ENCODE results near the gene SLC6A8.
"Not testable (repeated sequence)": the region's sequence is repeated elsewhere in the genome, so short reads cannot be mapped to it uniquely, and the experiment has no call there.

SLC6A8 gene

GRCh38 chrX:153709726-153710674 lies 22.3 kb downstream of the SLC6A8 start:
- no peak for DNase-seq

- no peak for DNase-seq
Measured at GRCh38 chrX:153714256-153714655, 26.5 kb downstream of the SLC6A8 start.

GRCh38 chrX:153717445-153717844 lies 29.7 kb downstream of the SLC6A8 start:
- no peak for DNase-seq

- no peak for DNase-seq
Measured at GRCh38 chrX:153719238-153719637, 31.5 kb downstream of the SLC6A8 start.

DNA sequence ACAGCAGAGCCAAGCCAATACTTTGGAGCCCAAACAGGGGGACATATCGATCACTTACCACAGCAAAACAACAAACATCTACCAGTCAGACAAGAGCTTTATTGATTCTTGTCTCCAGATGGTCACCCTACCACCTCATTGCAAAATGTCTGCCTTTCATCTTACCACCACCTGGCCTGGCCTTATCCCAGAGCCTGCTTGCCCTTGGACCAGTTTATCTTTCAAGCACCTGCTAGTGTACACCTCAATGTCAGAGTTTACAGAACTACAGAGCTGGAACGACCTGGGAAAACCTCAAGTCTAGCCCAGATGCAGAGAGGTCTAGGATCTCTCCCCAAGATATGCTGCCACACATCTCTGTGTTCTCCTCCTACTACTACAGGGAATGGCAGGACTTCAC lies 32.0 kb downstream of the SLC6A8 start:
- no peak for DNase-seq

DNA sequence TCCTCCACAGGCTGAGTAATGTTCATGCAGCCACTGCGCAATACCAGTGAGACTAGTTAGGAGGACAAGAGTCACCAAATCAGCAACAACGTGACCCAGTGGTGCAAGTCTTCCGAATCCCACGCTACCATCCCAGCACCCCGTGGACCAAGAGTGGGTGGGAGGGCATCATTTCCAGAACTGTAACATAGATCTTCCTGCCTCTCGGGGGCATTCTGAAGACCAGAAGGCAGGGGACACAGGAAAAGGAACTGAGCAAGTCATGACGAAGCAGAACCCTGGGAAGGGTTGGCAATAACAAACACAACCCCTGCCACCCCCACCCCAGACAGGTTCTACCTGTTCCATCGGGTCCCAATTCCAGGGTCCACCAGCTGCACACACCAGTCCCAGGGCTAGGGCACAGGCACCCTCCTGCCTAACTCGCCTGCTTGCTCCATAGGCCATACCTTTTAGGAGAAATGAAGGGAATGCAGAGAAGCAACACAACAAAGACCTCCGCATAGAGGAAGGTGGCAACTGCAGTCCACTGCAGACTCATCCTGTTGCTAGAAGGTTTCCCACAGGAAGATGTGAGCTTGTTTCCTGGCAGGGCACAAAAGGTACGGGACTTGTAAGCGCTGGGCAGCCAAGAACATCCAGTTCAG lies 35.1 kb downstream of the SLC6A8 start:
- no peak for DNase-seq

DNA sequence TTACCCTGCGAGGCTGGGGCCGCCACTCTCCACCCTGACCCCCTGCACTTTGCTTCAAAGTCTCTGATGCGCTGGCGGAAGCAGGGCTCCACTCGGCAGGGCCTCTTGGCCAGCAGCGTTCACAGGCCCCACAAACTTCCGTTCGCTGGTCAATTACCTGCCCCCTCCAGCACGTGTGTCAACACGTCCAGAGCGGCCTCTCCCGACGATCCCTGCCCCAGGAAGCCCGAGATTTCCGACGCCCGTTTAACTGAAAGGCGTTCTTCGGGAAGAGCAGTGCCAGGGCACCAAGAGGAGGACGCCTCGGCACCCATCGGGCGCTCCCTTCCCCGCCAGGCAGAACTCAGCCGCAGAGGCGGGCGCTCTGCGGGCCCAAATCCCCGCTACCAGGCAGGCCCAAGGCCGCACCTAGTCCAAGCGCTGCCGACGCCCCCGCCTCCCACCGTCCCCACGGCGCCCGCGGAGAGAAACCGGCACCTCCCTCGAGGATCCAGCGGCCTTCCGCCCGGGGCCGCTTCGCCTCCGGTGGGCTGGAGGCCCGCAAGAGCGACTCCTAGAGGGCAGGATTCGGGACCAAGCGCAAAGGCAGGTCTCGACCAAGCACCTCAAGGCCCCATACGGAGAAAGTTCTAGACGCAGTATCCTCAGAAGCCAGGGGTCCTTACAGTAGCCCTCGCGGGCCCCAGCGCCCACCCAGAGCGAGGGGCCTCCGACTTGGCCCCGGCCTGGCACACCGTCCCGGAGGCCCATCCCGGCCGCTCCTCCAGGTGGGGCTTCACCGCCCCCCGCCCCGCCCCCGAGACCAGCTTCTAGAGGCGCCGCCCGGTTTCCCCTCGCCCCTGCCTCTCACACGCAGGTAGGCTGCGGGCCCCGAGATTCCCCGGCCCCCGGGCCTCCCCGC lies 35.9 kb downstream of the SLC6A8 start:
- peak; percentile 70 for DNase-seq

DNA sequence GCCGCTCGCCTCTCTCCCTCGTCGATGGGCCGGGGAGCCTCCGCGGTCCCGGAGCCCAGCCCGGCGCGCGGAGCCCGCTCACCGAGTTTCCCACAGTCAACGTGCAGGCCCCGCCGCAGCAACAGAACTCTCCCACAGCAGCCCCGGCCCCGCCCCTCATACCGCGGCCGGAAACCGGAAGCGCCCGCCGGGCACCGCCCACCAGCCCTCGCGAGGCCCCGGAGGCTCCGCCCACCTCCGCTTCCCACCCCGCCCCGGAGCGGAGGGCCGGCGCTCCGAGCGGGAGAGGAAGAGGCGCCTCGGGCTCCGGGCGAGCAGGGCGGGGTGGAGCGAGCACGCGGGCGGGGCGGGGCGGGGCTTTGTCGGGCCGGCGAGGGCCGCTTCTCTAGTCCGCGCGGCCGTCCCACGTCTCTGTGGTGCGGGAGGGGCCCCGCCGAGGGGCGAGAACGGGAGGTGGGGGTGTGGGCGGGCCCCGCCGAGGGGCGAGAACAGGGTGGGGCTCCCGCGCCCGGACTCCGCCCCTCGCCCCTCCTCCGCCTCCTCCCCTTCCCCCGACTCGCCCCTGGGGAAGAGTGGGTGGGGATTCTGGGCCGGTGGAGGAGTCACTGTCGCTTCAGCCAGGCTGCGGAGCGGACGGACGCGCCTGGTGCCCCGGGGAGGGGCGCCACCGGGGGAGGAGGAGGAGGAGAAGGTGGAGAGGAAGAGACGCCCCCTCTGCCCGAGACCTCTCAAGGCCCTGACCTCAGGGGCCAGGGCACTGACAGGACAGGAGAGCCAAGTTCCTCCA lies 36.7 kb downstream of the SLC6A8 start, which contains the start of the genes ABCD1 and BCAP31:
Gene ABCD1, plus strand, starts transcription at position 605 of the 787 bp plus-strand sequence. CDS start 411 bp downstream, outside the sequence.
Gene BCAP31, minus strand, starts transcription at position 136 of the 787 bp plus-strand sequence. CDS start 1,143 bp downstream, outside the sequence.
- DNase-seq: peak; percentile 96

DNA sequence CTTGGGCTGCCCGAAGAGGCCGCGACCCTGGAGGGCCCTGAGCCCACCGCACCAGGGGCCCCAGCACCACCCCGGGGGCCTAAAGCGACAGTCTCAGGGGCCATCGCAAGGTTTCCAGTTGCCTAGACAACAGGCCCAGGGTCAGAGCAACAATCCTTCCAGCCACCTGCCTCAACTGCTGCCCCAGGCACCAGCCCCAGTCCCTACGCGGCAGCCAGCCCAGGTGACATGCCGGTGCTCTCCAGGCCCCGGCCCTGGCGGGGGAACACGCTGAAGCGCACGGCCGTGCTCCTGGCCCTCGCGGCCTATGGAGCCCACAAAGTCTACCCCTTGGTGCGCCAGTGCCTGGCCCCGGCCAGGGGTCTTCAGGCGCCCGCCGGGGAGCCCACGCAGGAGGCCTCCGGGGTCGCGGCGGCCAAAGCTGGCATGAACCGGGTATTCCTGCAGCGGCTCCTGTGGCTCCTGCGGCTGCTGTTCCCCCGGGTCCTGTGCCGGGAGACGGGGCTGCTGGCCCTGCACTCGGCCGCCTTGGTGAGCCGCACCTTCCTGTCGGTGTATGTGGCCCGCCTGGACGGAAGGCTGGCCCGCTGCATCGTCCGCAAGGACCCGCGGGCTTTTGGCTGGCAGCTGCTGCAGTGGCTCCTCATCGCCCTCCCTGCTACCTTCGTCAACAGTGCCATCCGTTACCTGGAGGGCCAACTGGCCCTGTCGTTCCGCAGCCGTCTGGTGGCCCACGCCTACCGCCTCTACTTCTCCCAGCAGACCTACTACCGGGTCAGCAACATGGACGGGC lies 37.5 kb downstream of the SLC6A8 start:
- DNase-seq: peak; percentile 45

DNA sequence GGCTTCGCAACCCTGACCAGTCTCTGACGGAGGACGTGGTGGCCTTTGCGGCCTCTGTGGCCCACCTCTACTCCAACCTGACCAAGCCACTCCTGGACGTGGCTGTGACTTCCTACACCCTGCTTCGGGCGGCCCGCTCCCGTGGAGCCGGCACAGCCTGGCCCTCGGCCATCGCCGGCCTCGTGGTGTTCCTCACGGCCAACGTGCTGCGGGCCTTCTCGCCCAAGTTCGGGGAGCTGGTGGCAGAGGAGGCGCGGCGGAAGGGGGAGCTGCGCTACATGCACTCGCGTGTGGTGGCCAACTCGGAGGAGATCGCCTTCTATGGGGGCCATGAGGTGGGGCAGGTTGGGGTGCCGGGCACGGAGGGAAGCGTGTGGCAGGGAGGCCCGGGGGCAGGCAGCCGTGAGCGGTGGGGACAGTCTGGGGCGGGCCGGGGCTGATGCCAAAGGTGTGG lies 38.1 kb downstream of the SLC6A8 start:
- DNase-seq: no peak

DNA sequence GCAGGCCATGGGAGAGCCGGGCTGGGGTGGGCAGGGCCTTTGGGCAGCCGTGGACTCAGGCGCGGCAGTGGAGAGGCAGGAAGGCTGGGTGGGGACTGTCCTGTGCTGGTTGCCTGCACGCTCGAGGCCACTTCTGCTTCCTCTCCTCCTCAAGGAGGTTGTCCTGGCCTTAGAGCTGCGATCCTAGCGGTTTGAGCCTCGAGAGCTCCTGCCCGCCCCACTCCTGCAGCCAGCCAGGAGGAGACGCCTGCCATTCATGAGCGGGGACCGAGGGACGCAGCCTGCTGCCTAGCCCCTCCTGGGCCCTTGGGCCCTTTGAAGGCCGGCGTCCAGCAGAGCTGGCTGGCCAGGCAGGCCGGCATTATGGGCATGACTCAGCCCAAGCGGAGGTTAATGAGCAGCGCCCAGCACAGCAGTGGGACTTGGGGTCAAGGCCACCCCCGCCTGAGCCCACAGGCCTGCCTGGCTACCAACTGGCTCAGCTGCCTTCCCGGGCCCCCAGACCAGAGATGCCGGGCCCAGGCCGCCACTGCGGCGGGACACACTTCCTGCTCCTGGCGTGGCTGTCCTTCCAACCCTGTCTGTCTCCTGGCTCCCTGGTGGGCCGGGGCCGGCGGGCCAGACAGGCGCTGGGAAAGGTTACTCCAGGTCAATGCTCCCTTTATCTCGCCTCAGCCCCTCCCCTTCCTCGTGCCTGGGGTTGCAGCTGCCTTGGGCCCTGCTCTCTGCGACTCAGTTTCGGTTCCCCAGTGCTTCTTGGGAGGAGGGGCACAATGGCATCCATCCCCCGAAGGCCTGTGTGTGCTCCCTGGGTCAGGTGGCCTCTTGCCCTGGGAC lies 38.8 kb downstream of the SLC6A8 start:
- peak; percentile 65 for DNase-seq

GRCh38 chrX:153727123-153727931 lies 39.6 kb downstream of the SLC6A8 start:
- no peak for DNase-seq

DNA sequence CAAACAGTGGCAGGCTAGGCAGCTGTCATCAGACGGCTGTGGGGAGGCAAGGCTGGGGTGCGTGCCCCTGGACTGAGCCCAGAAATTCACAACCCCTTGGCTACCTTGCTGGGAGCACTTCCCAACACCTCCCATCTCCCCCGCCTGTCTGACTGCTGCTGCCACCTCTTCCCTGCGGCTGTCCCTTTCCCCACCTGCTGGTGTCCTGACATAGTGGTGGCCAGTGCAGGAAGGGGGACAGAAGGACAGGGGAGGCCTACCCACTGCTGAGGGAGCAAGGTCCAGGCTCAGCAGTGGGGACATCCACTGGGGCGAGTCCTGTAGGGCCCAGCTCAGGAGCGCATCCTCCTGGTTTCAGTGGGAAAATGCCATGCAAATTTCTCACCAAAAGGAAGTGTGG lies 40.4 kb downstream of the SLC6A8 start:
- no peak for DNase-seq

GRCh38 chrX:153728951-153729631 lies 41.4 kb downstream of the SLC6A8 start:
- no peak for DNase-seq

- DNase-seq: not testable (repeated sequence)
Measured at GRCh38 chrX:153730115-153730514, 42.4 kb downstream of the SLC6A8 start.

DNA sequence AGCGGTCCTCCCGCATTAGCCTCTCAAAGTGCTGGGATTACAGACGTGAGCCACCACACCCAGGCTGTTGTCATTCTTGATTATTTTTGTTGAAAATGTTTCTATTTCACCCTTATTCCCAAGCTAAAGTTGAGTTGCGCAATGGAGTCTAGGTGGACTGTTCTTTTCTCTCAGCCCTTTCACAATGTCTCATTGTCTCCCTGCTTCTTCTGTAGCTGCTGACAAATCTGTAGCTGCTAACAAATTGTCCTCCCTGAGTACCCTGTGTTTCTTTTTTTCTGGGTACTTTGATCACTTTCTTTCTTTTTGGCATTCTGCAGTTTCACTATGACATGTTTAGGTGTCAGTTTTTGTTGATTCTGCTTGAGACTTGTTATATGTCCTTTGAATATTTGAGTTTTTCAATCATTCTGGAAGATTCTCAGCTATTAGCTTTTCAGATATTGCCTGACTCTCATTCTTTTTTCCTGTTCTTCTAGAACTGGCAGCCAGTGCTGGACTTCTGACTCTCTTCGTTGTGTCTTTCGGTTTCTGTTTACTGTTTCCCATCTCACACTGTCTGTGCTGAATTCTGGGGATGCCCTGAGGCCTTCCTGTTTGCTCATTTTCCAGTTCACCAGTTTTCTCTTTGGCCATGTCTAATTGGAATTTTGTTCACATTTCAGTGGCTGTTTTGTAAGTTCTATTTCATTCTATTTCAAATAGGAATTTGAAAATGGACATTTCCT lies 43.6 kb downstream of the SLC6A8 start:
- DNase-seq: no peak

DNA sequence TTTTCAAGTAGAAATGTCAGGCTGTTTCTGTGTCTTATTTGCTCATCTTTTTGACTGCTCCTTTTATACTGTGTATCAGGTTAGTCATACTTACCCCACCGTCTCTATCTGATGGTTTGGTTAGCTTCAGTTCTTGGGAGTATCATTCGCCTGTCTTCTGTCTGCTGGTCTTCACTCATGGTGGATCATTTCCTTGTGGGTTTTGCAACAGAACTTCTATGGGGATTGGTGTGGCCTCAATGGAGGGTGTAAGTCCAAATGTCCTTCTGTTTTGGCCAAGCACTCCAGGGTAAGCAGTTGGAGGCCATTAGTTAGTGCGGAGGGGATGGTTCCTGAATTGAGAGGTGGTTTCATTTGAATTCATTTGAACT lies 44.1 kb downstream of the SLC6A8 start:
- DNase-seq: no peak

DNA sequence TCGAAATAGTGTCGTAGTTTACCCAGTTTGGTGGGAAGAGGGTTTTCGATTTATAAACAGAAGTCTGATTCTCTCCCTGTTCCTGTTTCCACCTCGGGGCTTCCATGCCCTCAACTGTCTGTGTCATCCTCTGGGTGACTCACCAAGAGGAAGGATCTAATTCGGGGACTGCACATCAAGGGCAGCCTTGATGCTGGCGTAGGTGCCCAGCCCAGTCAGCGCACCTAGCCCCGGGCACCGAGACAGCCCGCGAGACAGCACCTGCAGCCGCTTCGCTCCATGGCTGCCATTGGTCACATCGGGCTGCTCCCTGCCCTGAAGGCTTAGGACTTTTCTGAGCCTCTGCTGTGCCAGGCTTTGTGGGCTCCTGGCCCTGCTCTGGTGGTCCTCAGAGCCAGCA lies 44.7 kb downstream of the SLC6A8 start:
- DNase-seq: no peak
